Kidney capillary endothelial cell (primary cell): ENCODE measurements around the gene CDC34.
A peak's percentile ranks its signal among the peaks of the same experiment; 100 is the strongest.

ENCODE experiments used
- DNase-seq: peaks from one replicate; pipeline ENCODE4 v3.0.0-alpha.2; 2018; ENCODE audit warnings: low spot score

Gene CDC34

GRCh38 chr19:519449-519865 is 12.1 kb upstream of the CDC34 start:
- DNase-seq: no peak

GRCh38 chr19:522726-523125 is 8.8 kb upstream of the CDC34 start:
- DNase-seq: no peak

- no peak for DNase-seq
Observed at GRCh38 chr19:524062-524674, 7.4 kb upstream of the CDC34 start.

- no peak for DNase-seq
Observed at GRCh38 chr19:525029-525428, 6.5 kb upstream of the CDC34 start.

GRCh38 chr19:525857-526419 is 5.6 kb upstream of the CDC34 start:
- DNase-seq: no peak

- DNase-seq: peak; percentile 10
Observed at GRCh38 chr19:530134-531008, 1.2 kb upstream of the CDC34 start.

GRCh38 chr19:531009-531752 is 379 bp upstream of the CDC34 start:
- peak; percentile 84 for DNase-seq

- DNase-seq: peak; percentile 39
Observed at GRCh38 chr19:532561-533363, 1.2 kb downstream of the CDC34 start.

GRCh38 chr19:533364-534058 is 2.0 kb downstream of the CDC34 start:
- no peak for DNase-seq

GRCh38 chr19:534088-534487 is 2.5 kb downstream of the CDC34 start:
- no peak for DNase-seq

GRCh38 chr19:535017-535835 is 3.7 kb downstream of the CDC34 start:
- DNase-seq: no peak

- DNase-seq: no peak
Observed at GRCh38 chr19:536031-536880, 4.7 kb downstream of the CDC34 start.

- no peak for DNase-seq
Observed at GRCh38 chr19:536881-537404, 5.4 kb downstream of the CDC34 start.

GRCh38 chr19:538641-539428 is 7.3 kb downstream of the CDC34 start:
- no peak for DNase-seq

- no peak for DNase-seq
Observed at GRCh38 chr19:539429-540030, 8.0 kb downstream of the CDC34 start.

GRCh38 chr19:540867-541637 is 9.5 kb downstream of the CDC34 start:
- DNase-seq: no peak

- DNase-seq: no peak
Observed at GRCh38 chr19:541699-542098, 10.1 kb downstream of the CDC34 start.
